ENCODE measurements around the gene ANKRD35.

DNA sequence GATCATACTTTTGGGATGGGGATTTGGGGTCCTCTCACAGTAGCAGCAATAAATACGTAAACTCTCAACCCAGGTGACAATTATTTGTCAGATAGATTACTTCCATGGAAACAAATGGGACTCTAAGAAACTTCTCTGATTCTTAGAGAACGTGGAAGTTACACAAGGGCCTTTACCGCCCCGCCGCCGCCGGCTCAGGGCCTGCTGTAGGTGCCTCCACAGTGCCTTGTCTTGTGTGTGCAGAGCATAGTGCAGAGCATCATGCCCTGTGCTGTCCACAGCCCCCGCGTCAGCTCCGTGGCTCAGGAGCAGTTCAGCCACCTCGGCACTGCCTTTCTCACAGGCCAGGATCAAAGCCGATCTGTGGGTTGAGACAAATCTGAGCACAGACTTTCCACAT, 11.0 kb downstream of the ANKRD35 start:
- no peak for TF ChIP-seq ZNF274 (IDR thresholded peaks at IDR 0.05; ENCODE audit: low read depth, low read length)
- TF ChIP-seq, protein P1, sequence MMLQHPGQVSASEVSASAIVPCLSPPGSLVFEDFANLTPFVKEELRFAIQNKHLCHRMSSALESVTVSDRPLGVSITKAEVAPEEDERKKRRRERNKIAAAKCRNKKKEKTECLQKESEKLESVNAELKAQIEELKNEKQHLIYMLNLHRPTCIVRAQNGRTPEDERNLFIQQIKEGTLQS (IDR thresholded peaks at IDR 0.05), result no peak
- TF ChIP-seq, protein P2, sequence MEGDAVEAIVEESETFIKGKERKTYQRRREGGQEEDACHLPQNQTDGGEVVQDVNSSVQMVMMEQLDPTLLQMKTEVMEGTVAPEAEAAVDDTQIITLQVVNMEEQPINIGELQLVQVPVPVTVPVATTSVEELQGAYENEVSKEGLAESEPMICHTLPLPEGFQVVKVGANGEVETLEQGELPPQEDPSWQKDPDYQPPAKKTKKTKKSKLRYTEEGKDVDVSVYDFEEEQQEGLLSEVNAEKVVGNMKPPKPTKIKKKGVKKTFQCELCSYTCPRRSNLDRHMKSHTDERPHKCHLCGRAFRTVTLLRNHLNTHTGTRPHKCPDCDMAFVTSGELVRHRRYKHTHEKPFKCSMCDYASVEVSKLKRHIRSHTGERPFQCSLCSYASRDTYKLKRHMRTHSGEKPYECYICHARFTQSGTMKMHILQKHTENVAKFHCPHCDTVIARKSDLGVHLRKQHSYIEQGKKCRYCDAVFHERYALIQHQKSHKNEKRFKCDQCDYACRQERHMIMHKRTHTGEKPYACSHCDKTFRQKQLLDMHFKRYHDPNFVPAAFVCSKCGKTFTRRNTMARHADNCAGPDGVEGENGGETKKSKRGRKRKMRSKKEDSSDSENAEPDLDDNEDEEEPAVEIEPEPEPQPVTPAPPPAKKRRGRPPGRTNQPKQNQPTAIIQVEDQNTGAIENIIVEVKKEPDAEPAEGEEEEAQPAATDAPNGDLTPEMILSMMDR (IDR thresholded peaks at IDR 0.05 in 2 of 3, conservative IDR thresholded peaks at IDR 0.05 in 1 of 3; ENCODE audit: borderline replicate concordance in 1 of 3, insufficient read depth in 1 of 3, low read depth in 2 of 3, low read length in 2 of 3), result no peak
- no peak for TF ChIP-seq EZH2 (IDR thresholded peaks at IDR 0.05)
- TF ChIP-seq, protein P3, sequence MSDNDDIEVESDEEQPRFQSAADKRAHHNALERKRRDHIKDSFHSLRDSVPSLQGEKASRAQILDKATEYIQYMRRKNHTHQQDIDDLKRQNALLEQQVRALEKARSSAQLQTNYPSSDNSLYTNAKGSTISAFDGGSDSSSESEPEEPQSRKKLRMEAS (IDR thresholded peaks at IDR 0.05), result no peak
- no peak for TF ChIP-seq POLR2A (IDR thresholded peaks at IDR 0.05; ENCODE audit: borderline replicate concordance, extremely low read depth, insufficient read depth, insufficient read length)
- no peak for TF ChIP-seq POLR2AphosphoS5 (IDR thresholded peaks at IDR 0.05; ENCODE audit: low read depth, low read length)
- no peak for TF ChIP-seq SP1 (IDR thresholded peaks at IDR 0.05; ENCODE audit: low read depth)
- TF ChIP-seq, protein P4, sequence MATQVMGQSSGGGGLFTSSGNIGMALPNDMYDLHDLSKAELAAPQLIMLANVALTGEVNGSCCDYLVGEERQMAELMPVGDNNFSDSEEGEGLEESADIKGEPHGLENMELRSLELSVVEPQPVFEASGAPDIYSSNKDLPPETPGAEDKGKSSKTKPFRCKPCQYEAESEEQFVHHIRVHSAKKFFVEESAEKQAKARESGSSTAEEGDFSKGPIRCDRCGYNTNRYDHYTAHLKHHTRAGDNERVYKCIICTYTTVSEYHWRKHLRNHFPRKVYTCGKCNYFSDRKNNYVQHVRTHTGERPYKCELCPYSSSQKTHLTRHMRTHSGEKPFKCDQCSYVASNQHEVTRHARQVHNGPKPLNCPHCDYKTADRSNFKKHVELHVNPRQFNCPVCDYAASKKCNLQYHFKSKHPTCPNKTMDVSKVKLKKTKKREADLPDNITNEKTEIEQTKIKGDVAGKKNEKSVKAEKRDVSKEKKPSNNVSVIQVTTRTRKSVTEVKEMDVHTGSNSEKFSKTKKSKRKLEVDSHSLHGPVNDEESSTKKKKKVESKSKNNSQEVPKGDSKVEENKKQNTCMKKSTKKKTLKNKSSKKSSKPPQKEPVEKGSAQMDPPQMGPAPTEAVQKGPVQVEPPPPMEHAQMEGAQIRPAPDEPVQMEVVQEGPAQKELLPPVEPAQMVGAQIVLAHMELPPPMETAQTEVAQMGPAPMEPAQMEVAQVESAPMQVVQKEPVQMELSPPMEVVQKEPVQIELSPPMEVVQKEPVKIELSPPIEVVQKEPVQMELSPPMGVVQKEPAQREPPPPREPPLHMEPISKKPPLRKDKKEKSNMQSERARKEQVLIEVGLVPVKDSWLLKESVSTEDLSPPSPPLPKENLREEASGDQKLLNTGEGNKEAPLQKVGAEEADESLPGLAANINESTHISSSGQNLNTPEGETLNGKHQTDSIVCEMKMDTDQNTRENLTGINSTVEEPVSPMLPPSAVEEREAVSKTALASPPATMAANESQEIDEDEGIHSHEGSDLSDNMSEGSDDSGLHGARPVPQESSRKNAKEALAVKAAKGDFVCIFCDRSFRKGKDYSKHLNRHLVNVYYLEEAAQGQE (IDR thresholded peaks at IDR 0.05; ENCODE audit: low read depth), result no peak

Measured in HCT116 (cell line).